GM12878 (cell line): Measurements from ENCODE around the gene IGSF8. TPM values are rescaled to one million over a fixed set of nuclear protein-coding genes. Genes with fewer than 3 reads are reported as not detected.

ENCODE experiments used
- ATAC-seq: fragments of 200-7000 bp; cut with Tn5 transposase; 3 replicates; pipeline ENCODE4 v1.9.1; 2020; ENCODE audit warnings: mild to moderate bottlenecking, moderate library complexity
- BruUV-seq: library from RNA; stranded (reverse); fragments of 400-500 nt; replicated peaks from 2 replicates; lab custom pipeline; 2021; lab: Mats Ljungman, UMichigan
- CTCF ChIA-PET: fragments of 300-600 bp; sonication (Branson Sonifier 250); formaldehyde crosslinking; extraction: SDS; loops from one replicate; lab custom pipeline; 2021; ENCODE audit warnings: inconsistent platforms; lab: Yijun Ruan, JAX
- POLR2A ChIA-PET: fragments of 350-600 bp; formaldehyde crosslinking; extraction: SDS; loops from one replicate; lab custom pipeline; 2021; ENCODE audit warnings: inconsistent platforms; lab: Charles Lee
- RAD21 ChIA-PET: fragments of 300-600 bp; sonication (Branson Sonifier 250); formaldehyde crosslinking; loops from one replicate; lab custom pipeline; 2023; ENCODE audit warnings: antibody characterized with exemption; ENCODE audit not compliant: unreplicated experiment; lab: Charles Lee
- SMC1A ChIA-PET: fragments of 300-600 bp; sonication (Branson Sonifier 250); formaldehyde crosslinking; loops from one replicate; lab custom pipeline; 2023; ENCODE audit not compliant: unreplicated experiment, uncharacterized antibody; lab: Charles Lee
- DNase-seq: peaks from one replicate; pipeline ENCODE4 v3.0.0-alpha.2; 2011; ENCODE audit warnings: low read depth, low spot score
- FAIRE-seq: peaks from 3 replicates; lab custom pipeline; 2011; peaks lifted over from hg19 to GRCh38; lab: Jason Lieb, UNC
- H2AFZ ChIP-seq: 2 replicates; pipeline ENCODE4 v1.6.0; 2011; ENCODE audit warnings: low read depth, low read length, control low read depth; ENCODE audit not compliant: control insufficient read depth
- H3K27ac ChIP-seq: 2 replicates; pipeline ENCODE4 v1.5.1; 2011; ENCODE audit warnings: control low read depth; ENCODE audit not compliant: control insufficient read depth, insufficient read depth
- H3K27me3 ChIP-seq, 2 experiments: replicated peaks in 1 of 2; 2 replicates each; pipeline versions ENCODE4 v1.6.0 to v1.6.1; 2011; ENCODE audit warnings: low read length in 1 of 2; ENCODE audit not compliant: control insufficient read depth in 2 of 2, insufficient read depth in 2 of 2
- H3K36me3 ChIP-seq, 2 experiments: 2 replicates each; pipeline ENCODE4 v1.5.1; 2011; ENCODE audit warnings: low read length in 1 of 2; ENCODE audit not compliant: control insufficient read depth in 2 of 2, insufficient read depth in 2 of 2
- H3K4me1 ChIP-seq: 2 replicates; pipeline ENCODE4 v1.6.1; 2011; ENCODE audit warnings: mild to moderate bottlenecking, low read length, moderate library complexity, mixed read lengths; ENCODE audit not compliant: control insufficient read depth, insufficient read depth
- H3K4me2 ChIP-seq: 2 replicates; pipeline ENCODE4 v1.6.0; 2011; ENCODE audit warnings: control low read depth; ENCODE audit not compliant: control insufficient read depth, insufficient read depth
- H3K4me3 ChIP-seq: fragments of 200-600 bp; sonication (generic); 2 replicates; pipeline ENCODE4 v1.5.1; 2016
- H3K79me2 ChIP-seq: 2 replicates; pipeline ENCODE4 v1.6.0; 2011; ENCODE audit warnings: low read length; ENCODE audit not compliant: control insufficient read depth, insufficient read depth
- H3K9ac ChIP-seq: 2 replicates; pipeline ENCODE4 v1.8.0; 2011; ENCODE audit warnings: low read length, control low read depth, mixed read lengths; ENCODE audit not compliant: control insufficient read depth, insufficient read depth
- H3K9me3 ChIP-seq: replicated peaks from 3 replicates; pipeline ENCODE4 v1.5.1; 2011; ENCODE audit warnings: mild to moderate bottlenecking, low read length; ENCODE audit not compliant: control insufficient read depth, insufficient read depth
- H4K20me1 ChIP-seq: 2 replicates; pipeline ENCODE4 v1.6.0; 2011; ENCODE audit not compliant: control insufficient read depth, insufficient read depth
- BRCA1 ChIP-seq: IDR thresholded peaks from 2 replicates; pipeline ENCODE4 v1.6.1; 2011; ENCODE audit warnings: low read depth, low read length, improper control_type of control experiment
- EZH2 ChIP-seq: IDR thresholded peaks from 2 replicates; pipeline ENCODE4 v1.6.1; 2012; ENCODE audit warnings: low read depth, mild to moderate bottlenecking, control low read depth, inconsistent platforms, low read length, borderline replicate concordance; ENCODE audit not compliant: control insufficient read depth
- IRF4 ChIP-seq: IDR thresholded peaks from 2 replicates; pipeline ENCODE4 v1.6.1; 2011; ENCODE audit warnings: low read depth, low read length
- POLR2AphosphoS2 ChIP-seq: IDR thresholded peaks from 2 replicates; pipeline ENCODE4 v1.6.1; 2011; ENCODE audit warnings: low read depth, mild to moderate bottlenecking, low read length, improper control_type of control experiment, moderate library complexity
- SMAD5 ChIP-seq: IDR thresholded peaks from 2 replicates; pipeline ENCODE4 v1.6.1; 2016; ENCODE audit warnings: antibody characterized with exemption, low read depth
- TARDBP ChIP-seq: IDR thresholded peaks from 2 replicates; pipeline ENCODE4 v1.6.1; 2016; ENCODE audit warnings: borderline replicate concordance
- ZNF217 ChIP-seq: fragments of 450-650 bp; IDR thresholded peaks from 2 replicates; pipeline ENCODE4 v1.6.1; 2017; ENCODE audit warnings: antibody characterized with exemption, mild to moderate bottlenecking
- ZNF622 ChIP-seq: fragments of 450-650 bp; IDR thresholded peaks from 2 replicates; pipeline ENCODE4 v1.6.1; 2017; ENCODE audit warnings: mild to moderate bottlenecking, inconsistent platforms
- WGBS: methylation state at CpG from one replicate; pipeline ENCODE4 v1.1.6; 2016; ENCODE audit warnings: low lambda C conversion rate; ENCODE audit not compliant: insufficient replicate concordance, insufficient coverage; ENCODE audit errors: missing lambda C conversion rate; 5-methylcytosine and 5-hydroxymethylcytosine counted together
- in situ Hi-C: fragments of 300-500 bp; cut with MboI; formaldehyde crosslinking; loops from 9 replicates; pipeline ENCODE4 v1.14.3; 2018; ENCODE audit warnings: mixed read lengths
- intact Hi-C: fragments of 100-400 bp; cut with micrococcal nuclease; formaldehyde crosslinking; loops from one replicate; pipeline ENCODE4 v1.14.2; 2022; ENCODE audit not compliant: unreplicated experiment
- polyA plus RNA-seq, 11 experiments: library from polyadenylated mRNA; depleted of rRNA in 4 of 11; unstranded in 6 of 11; stranded (reverse) in 5 of 11; fragments of >200 nt; fragmentation: Nextera tagmentation in 4 of 11; fragmentation: Illumina TruSeq in 1 of 11; extraction: Ambion mirVana in 4 of 11; extraction: Trizol in 1 of 11; gene quantifications; 1 replicate in 1 of 11; 2 replicates in 10 of 11; pipeline versions ENCODE4 v1.2.1 to v1.2.3, GENCODE V29; 2011 to 2016; ENCODE audit warnings: inconsistent platforms in 2 of 11, missing spikeins in 2 of 11, low read depth in 1 of 11
- total RNA-seq, 4 experiments: library from RNA; depleted of rRNA in 3 of 4; stranded (reverse); fragments of >200 nt in 3 of 4; fragmentation: Illumina TruSeq in 1 of 4; extraction: Trizol in 1 of 4; gene quantifications; 2 replicates each; pipeline versions ENCODE4 v1.2.1 to v1.2.3, GENCODE V29; 2013 to 2021
- TF ChIP-seq, protein P1 (sequence below): fragments of 450-650 bp; IDR thresholded peaks from 2 replicates; pipeline ENCODE4 v1.6.1; 2018; ENCODE audit warnings: mild to moderate bottlenecking, low read depth, moderate library complexity; ENCODE audit not compliant: partially characterized antibody
- TF ChIP-seq, protein P2 (sequence below): fragments of 450-650 bp; IDR thresholded peaks from 2 replicates; pipeline ENCODE4 v1.6.1; 2018; ENCODE audit warnings: borderline replicate concordance, mild to moderate bottlenecking; ENCODE audit not compliant: partially characterized antibody

IGSF8 gene
- total and polyA plus RNA-seq, 10 of the 15 experiments (the other 5 are each of a cell fraction or from before 2014, with no cell fraction given): 0.64 to 24.7 (median 13.9) TPM

DNA sequence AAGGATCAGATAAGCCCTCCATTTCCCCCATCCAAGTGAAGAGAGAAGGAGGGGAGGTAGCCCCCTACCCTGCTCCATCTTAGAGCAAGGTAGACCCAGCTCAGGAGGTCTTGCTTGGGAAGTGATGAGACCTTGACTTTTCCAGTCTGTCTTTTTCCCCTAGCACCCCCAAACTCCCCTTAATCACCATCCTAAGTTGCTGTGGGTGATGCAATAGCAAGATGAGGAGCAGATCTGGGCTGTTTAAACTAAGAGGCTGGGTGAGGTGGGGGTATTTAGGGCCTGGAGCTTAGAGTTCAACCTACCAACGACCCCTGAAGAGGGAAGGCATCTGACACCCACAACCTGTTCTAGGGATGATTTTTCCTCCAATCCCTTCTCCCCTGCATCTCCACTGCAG is 18.9 kb upstream of the IGSF8 start:
- no peak for ATAC-seq
- intact Hi-C loops (no loop called here), in situ Hi-C loops (no loop called here)
- Histone ChIP-seq H2AFZ (no peak overlapping the region), H3K4me3 (no peak overlapping the region), H3K36me3 (no peaks in the 10 kb centered on the region), H3K9me3 (no peaks in the 10 kb centered on the region), H3K27me3 (peaks cover 0 to 7% of the 10 kb centered on the region in 2 experiments), H4K20me1 (0 out of 2 replicates have a peak, but pooled peaks cover 3% of the 10 kb centered on the region), H3K9ac (no peak overlapping the region), H3K27ac (no peak overlapping the region), H3K4me2 (no peak overlapping the region), H3K4me1 (no peaks in the 10 kb centered on the region), H3K79me2 (no peaks in the 10 kb centered on the region)
- no peak for DNase-seq
- no TSS peak for BruUV-seq
- TF ChIP-seq ZNF217: no peak
- no peak for TF ChIP-seq POLR2AphosphoS2
- SMC1A ChIA-PET: no interaction called here
- FAIRE-seq: no peak
- RAD21 ChIA-PET: no interaction called here
- POLR2A ChIA-PET: no interaction called here
- CTCF ChIA-PET: interaction anchor here (0.8 to 0.9 kb wide), 2 partner anchors 244 to 246 kb away, joined by 3 read pairs; no protein-coding TSS in a partner anchor
- WGBS: 0% methylated on average over 1 of the region's 1 CpG

DNA sequence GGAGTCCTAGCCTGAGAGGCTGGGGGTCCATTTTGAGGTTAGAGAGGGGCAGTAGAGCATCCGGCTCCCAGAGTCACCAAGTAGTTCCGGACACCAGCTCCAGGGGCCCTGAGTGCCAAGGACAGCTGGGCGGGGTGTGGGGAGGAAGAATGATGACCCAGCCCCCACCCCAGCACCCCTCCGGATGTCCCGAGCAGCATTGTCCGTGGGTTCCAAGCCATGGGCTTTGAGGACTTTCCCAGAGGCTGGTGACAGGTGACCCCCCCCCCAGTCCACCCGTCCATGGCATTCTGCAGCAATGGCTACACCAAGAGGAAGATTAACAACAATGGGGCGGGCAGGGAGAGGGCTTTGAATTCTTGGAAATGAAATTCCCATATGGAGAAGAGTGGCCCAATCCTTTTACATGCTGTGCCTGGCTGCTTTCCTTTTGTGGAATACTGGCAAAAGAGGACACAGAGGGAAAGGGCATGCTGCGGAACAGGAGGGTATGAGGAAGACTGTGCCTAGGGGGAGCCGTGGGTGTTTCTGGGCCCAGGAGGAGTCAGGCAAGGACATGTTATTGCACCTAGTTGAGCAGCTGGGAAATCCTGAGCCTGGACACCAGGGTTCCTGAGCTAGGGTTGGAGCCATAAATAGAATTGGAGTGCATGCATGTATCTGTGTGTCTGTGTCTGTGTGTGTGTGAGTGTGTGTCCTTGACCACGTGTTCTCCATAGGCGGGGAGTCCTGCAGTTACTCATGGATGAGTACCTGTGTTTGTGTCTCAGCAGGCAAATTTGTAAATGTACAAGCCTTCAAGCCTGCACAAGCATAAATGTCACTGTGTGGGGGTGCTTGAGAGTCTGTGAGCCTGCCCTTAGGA is 18.1 kb upstream of the IGSF8 start:
- 0 out of 2 replicates have a peak, but pooled peaks cover 3% of the 10 kb centered on the region for H4K20me1 ChIP-seq
- H3K4me2 ChIP-seq: no peak overlapping the region
- in situ Hi-C loops: no loop called here
- DNase-seq (no peak), ATAC-seq (no peak), FAIRE-seq (no peak)
- no peaks in the 10 kb centered on the region for H3K9me3 ChIP-seq
- ChIA-PET CTCF (interaction anchor here (0.8 to 1.1 kb wide), 3 partner anchors 136 to 246 kb away, joined by 3 to 4 read pairs (median 3); no protein-coding TSS in a partner anchor), RAD21 (no interaction called here), POLR2A (no interaction called here), SMC1A (no interaction called here)
- 40% methylated on average over 12 of the region's 12 CpGs for WGBS
- H3K27ac ChIP-seq: no peak overlapping the region
- H2AFZ ChIP-seq: no peak overlapping the region
- intact Hi-C loops: no loop called here
- H3K4me3 ChIP-seq: no peak overlapping the region
- no peak overlapping the region for H3K9ac ChIP-seq
- no peaks in the 10 kb centered on the region for H3K79me2 ChIP-seq
- BruUV-seq: no TSS peak
- H3K27me3 ChIP-seq: peaks cover 0 to 7% of the 10 kb centered on the region in 2 experiments
- no peaks in the 10 kb centered on the region for H3K36me3 ChIP-seq
- no peaks in the 10 kb centered on the region for H3K4me1 ChIP-seq
- TF ChIP-seq TARDBP: no peak
- TF ChIP-seq, protein P1, sequence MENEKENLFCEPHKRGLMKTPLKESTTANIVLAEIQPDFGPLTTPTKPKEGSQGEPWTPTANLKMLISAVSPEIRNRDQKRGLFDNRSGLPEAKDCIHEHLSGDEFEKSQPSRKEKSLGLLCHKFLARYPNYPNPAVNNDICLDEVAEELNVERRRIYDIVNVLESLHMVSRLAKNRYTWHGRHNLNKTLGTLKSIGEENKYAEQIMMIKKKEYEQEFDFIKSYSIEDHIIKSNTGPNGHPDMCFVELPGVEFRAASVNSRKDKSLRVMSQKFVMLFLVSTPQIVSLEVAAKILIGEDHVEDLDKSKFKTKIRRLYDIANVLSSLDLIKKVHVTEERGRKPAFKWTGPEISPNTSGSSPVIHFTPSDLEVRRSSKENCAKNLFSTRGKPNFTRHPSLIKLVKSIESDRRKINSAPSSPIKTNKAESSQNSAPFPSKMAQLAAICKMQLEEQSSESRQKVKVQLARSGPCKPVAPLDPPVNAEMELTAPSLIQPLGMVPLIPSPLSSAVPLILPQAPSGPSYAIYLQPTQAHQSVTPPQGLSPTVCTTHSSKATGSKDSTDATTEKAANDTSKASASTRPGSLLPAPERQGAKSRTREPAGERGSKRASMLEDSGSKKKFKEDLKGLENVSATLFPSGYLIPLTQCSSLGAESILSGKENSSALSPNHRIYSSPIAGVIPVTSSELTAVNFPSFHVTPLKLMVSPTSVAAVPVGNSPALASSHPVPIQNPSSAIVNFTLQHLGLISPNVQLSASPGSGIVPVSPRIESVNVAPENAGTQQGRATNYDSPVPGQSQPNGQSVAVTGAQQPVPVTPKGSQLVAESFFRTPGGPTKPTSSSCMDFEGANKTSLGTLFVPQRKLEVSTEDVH: no peak
- no peak for TF ChIP-seq SMAD5
- no peak for TF ChIP-seq IRF4
- no peak for TF ChIP-seq BRCA1
- TF ChIP-seq, protein P2, sequence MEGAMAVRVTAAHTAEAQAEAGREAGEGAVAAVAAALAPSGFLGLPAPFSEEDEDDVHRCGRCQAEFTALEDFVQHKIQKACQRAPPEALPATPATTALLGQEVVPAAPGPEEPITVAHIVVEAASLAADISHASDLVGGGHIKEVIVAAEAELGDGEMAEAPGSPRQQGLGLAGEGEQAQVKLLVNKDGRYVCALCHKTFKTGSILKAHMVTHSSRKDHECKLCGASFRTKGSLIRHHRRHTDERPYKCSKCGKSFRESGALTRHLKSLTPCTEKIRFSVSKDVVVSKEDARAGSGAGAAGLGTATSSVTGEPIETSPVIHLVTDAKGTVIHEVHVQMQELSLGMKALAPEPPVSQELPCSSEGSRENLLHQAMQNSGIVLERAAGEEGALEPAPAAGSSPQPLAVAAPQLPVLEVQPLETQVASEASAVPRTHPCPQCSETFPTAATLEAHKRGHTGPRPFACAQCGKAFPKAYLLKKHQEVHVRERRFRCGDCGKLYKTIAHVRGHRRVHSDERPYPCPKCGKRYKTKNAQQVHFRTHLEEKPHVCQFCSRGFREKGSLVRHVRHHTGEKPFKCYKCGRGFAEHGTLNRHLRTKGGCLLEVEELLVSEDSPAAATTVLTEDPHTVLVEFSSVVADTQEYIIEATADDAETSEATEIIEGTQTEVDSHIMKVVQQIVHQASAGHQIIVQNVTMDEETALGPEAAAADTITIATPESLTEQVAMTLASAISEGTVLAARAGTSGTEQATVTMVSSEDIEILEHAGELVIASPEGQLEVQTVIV: no peak
- TF ChIP-seq ZNF622: no peak
- TF ChIP-seq EZH2: no peak
